ENCODE measurements around the gene INPP5D.

INPP5D gene

GRCh38 chr2:233161730-233162129, 101.6 kb downstream of the INPP5D start:
- H3K27ac Mint-ChIP-seq, result peak overlapping the region; percentile 85

GRCh38 chr2:233162770-233163169, 102.6 kb downstream of the INPP5D start:
- Mint-ChIP-seq H3K4me3 (no peak overlapping the region), H3K27me3 (no peaks in the 10 kb centered on the region), H3K36me3 (peaks cover 42 to 60% of the 10 kb centered on the region in 2 donors), H3K9me3 (no peaks in the 10 kb centered on the region), H3K27ac (peak overlapping the region; percentile 56), H3K4me1 (peaks cover 2 to 5% of the 10 kb centered on the region in 2 donors)
- DNase-seq (no peak), ATAC-seq (replicated peaks) (no peak)

More at GRCh38 chr2:233161730-233162129, 101.6 kb downstream of the INPP5D start:
- no peak overlapping the region for H3K4me3 Mint-ChIP-seq
- H3K9me3 Mint-ChIP-seq, result no peaks in the 10 kb centered on the region
- ATAC-seq (replicated peaks) (no peak), DNase-seq (no peak)
- peaks cover 47 to 65% of the 10 kb centered on the region in 2 donors for H3K36me3 Mint-ChIP-seq
- no peaks in the 10 kb centered on the region for H3K27me3 Mint-ChIP-seq
- peaks cover 2 to 5% of the 10 kb centered on the region in 2 donors for H3K4me1 Mint-ChIP-seq

DNA sequence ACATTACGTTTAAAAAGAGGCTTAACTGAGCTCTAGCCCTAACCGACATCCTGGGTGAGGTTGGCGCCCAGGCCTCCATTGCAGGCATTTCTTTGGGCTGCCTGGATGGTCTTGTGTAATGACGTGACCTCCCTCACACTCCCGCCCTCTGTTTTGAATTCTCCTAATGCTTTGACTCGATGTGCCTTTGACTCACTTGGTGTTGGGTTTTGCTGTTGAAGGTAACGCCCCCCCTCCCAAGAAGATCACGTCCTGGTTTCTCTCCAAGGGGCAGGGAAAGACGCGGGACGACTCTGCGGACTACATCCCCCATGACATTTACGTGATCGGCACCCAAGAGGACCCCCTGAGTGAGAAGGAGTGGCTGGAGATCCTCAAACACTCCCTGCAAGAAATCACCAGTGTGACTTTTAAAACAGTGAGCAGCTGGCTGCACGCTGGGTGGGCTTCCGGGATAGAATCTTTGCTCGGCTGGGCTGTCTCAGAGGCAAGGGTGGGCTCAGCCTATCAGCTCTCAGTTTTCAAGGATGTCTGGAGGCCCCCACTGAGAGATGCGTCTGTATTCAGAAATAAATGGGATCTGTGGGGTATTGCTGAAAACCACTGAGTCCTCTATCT, 103.5 kb downstream of the INPP5D start:
- DNase-seq (no peak), ATAC-seq (replicated peaks) (no peak)
- Mint-ChIP-seq H3K27me3 (no peaks in the 10 kb centered on the region), H3K4me1 (peaks cover 0 to 5% of the 10 kb centered on the region in 2 donors), H3K36me3 (peaks cover 34 to 52% of the 10 kb centered on the region in 2 donors), H3K27ac (peak overlapping the region; percentile 39), H3K9me3 (no peaks in the 10 kb centered on the region), H3K4me3 (no peak overlapping the region)

GRCh38 chr2:233164128-233164635, 104.0 kb downstream of the INPP5D start:
- H3K4me1 Mint-ChIP-seq, result peaks cover 2 to 9% of the 10 kb centered on the region in 2 donors

GRCh38 chr2:233164967-233165366, 104.8 kb downstream of the INPP5D start:
- no peak overlapping the region for H3K4me3 Mint-ChIP-seq
- no peak for ATAC-seq (replicated peaks)
- H3K9me3 Mint-ChIP-seq, result no peaks in the 10 kb centered on the region
- no peaks in the 10 kb centered on the region for H3K27me3 Mint-ChIP-seq
- peaks cover 36 to 49% of the 10 kb centered on the region in 2 donors for H3K36me3 Mint-ChIP-seq
- peaks cover 2 to 15% of the 10 kb centered on the region in 2 donors for H3K4me1 Mint-ChIP-seq
- no peak for DNase-seq
- no peak overlapping the region for H3K27ac Mint-ChIP-seq

More at GRCh38 chr2:233164128-233164635, 104.0 kb downstream of the INPP5D start:
- H3K27me3 Mint-ChIP-seq, result no peaks in the 10 kb centered on the region
- no peak overlapping the region for H3K4me3 Mint-ChIP-seq
- peaks cover 34 to 50% of the 10 kb centered on the region in 2 donors for H3K36me3 Mint-ChIP-seq
- peak overlapping the region; percentile 63 for H3K27ac Mint-ChIP-seq
- DNase-seq (no peak), ATAC-seq (replicated peaks) (no peak)
- no peaks in the 10 kb centered on the region for H3K9me3 Mint-ChIP-seq

- DNase-seq (no peak), ATAC-seq (replicated peaks) (no peak)
- Mint-ChIP-seq H3K27me3 (no peaks in the 10 kb centered on the region), H3K9me3 (no peaks in the 10 kb centered on the region), H3K4me3 (no peak overlapping the region), H3K27ac (no peak overlapping the region), H3K36me3 (peaks cover 40 to 51% of the 10 kb centered on the region in 2 donors), H3K4me1 (peaks cover 2 to 13% of the 10 kb centered on the region in 2 donors)
These were observed 105.4 kb downstream of the INPP5D start for GRCh38 chr2:233165543-233165894.

GRCh38 chr2:233165895-233166661, 105.9 kb downstream of the INPP5D start:
- peaks cover 2 to 11% of the 10 kb centered on the region in 2 donors for H3K4me1 Mint-ChIP-seq
- no peak overlapping the region for H3K4me3 Mint-ChIP-seq
- H3K27me3 Mint-ChIP-seq, result no peaks in the 10 kb centered on the region
- DNase-seq (no peak), ATAC-seq (replicated peaks) (no peak)
- peak overlapping the region; percentile 88 for H3K27ac Mint-ChIP-seq
- no peaks in the 10 kb centered on the region for H3K9me3 Mint-ChIP-seq
- H3K36me3 Mint-ChIP-seq, result peaks cover 41 to 54% of the 10 kb centered on the region in 2 donors

DNA sequence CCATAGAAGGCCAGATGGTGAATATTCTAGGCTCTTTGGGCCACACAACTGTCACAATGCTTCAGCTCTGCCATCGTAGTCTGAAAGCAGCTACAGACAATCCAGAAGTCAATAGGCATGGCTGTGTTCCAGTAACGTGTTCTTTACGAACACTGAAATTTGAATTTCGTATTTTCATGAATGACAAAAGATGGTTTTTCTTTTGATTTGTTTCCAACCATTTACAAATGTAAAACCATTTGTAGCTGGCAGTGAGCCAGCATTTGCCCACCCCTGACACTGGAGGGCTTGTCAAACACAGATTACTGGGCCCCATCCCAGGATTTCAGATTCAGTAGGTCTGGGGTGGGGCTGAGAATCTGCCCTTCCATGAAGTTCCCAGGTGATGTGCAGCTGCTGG, 108.3 kb downstream of the INPP5D start:
- Mint-ChIP-seq H3K27me3 (no peaks in the 10 kb centered on the region), H3K27ac (no peak overlapping the region), H3K36me3 (peaks cover 45 to 54% of the 10 kb centered on the region in 2 donors), H3K4me3 (no peak overlapping the region), H3K4me1 (peaks cover 8 to 11% of the 10 kb centered on the region in 2 donors), H3K9me3 (no peaks in the 10 kb centered on the region)
- ATAC-seq (replicated peaks) (no peak), DNase-seq (no peak)

DNA sequence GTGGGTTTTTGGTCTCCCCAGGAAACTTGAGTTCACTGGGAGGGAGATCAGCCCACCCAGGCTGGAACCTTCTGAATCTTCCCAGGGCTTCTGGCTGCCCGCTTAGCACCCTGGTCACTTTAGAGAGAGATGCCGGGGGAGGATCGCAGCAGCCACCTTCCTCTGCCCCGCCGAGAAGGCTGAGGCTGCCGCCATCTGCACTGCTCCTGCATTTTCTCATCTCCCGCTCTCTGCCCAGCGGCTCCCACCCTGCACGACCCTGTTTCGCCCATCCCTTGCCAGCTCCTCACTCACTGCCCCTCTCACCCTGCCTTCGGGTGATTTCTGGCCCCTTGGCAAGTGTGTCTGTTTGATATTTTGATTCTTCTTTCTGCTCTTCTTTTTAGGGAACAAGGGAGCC, 108.8 kb downstream of the INPP5D start:
- Mint-ChIP-seq H3K4me3 (peak overlapping the region in 1 of 2 donors; percentile 2), H3K9me3 (no peaks in the 10 kb centered on the region), H3K36me3 (peaks cover 41 to 50% of the 10 kb centered on the region in 2 donors), H3K27ac (peak overlapping the region; percentile 77), H3K27me3 (no peaks in the 10 kb centered on the region), H3K4me1 (peaks cover 8 to 11% of the 10 kb centered on the region in 2 donors)
- DNase-seq, result no peak
- ATAC-seq (replicated peaks), result no peak

DNA sequence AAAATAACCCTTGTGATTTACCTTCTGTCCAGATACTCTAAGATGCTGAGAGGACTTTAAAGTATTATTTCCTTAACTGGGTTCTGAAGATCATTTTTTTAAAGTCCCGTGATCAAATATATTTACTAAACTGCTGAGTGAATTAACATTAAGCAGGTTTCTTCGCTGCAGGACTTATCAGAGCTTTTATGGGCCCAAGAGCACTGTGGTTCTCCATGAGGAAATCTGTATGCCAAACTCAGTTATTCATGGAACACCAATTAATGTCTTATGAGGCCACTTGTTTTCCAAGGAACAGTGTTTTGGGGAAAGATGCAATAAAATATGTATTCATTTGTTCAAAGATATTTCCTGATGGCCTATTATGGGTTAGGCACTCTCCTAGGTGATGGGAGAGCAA, 111.2 kb downstream of the INPP5D start:
- peaks cover 46 to 53% of the 10 kb centered on the region in 2 donors for H3K36me3 Mint-ChIP-seq

DNA sequence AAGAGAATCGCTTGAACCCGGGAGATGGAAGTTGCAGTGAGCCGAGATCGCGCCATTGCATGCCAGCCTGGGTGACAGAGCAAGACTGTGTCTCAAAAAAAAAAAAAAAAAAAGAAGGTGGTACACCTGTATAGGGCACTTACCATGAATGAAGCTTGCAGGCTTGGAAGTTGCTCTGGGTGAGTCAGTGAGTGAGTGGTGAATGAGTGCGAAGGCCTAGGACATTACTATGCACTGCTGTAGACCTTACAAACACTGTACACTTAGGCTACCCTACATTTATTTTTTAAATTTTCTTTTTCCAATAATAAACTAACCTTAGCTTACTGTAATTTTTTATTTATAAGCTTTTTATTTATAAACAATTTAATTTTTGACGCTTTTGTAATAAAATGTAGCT, 113.0 kb downstream of the INPP5D start:
- H3K9me3 Mint-ChIP-seq, result no peaks in the 10 kb centered on the region
- ATAC-seq (replicated peaks) (no peak), DNase-seq (no peak)
- H3K4me1 Mint-ChIP-seq, result peaks cover 13 to 20% of the 10 kb centered on the region in 2 donors
- no peak overlapping the region for H3K4me3 Mint-ChIP-seq
- H3K27ac Mint-ChIP-seq, result no peak overlapping the region
- H3K36me3 Mint-ChIP-seq, result peaks cover 49 to 56% of the 10 kb centered on the region in 2 donors
- H3K27me3 Mint-ChIP-seq, result no peaks in the 10 kb centered on the region

More for the DNA sequence above, 111.2 kb downstream of the INPP5D start:
- H3K4me3 Mint-ChIP-seq, result no peak overlapping the region
- DNase-seq (no peak), ATAC-seq (replicated peaks) (no peak)
- H3K9me3 Mint-ChIP-seq, result no peaks in the 10 kb centered on the region
- H3K27me3 Mint-ChIP-seq, result no peaks in the 10 kb centered on the region
- H3K27ac Mint-ChIP-seq, result peak overlapping the region; percentile 90
- H3K4me1 Mint-ChIP-seq, result peaks cover 10 to 20% of the 10 kb centered on the region in 2 donors

DNA sequence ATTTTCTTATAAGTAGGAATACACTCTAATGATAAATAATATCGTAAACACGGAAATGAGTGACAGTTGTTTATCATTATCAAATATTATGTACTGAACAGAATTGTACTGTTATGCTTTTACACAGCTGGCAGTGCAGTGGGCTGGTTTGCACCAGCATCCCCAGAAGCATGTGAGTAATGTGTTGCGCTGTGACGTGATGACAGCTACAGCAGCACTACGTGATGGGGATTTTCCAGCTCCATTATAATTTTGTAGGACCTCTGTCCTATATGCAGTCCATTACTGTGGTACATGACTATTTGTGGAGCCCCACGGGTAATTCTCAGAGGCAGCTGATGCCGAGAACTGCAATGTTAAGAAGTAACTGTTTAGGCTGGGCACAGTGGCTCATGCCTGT, 114.0 kb downstream of the INPP5D start:
- peaks cover 51 to 56% of the 10 kb centered on the region in 2 donors for H3K36me3 Mint-ChIP-seq
- ATAC-seq (replicated peaks), result no peak

DNA sequence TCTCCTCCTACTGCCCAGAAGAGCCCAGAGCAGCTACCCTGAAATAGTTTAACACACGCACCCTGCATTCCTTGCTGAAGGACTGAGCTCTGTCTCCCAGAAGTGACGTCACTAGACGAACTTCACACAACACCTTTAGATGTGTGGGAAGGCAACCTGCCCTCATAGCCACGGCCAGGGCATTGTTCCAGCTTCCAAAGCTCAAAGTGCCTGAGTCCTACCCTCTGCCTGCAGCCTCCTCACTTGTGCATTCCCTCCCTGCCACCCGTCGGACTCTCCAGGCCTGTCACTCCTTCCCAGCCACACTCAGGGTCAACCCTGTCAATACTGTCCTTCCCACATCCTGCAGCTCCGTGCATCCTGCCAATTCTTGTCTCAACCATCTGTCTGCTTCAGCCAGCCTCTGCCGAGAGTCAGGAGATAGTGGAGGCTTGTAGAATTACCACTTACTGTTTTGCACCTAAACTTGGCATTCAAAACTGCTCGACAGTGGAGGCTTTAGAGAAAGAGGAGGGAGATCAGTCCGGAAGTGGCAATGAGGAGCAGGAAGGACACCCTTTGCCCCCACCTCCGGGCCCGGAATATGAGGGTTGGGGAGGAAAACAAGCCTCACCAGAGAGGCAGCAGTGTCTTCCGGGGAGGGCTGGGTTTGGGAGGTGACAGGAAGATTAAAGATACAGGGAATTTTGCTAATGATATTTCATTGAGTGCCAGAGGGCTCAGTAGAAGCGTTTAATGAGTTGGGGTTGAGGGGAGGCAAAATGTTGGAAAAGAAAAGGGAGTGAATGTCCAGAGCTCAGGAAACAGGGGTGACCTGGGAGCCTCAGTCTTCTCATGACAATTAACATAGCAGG, 119.1 kb downstream of the INPP5D start:
- peaks cover 29 to 38% of the 10 kb centered on the region in 2 donors for H3K4me1 Mint-ChIP-seq
- H3K27ac Mint-ChIP-seq, result peak overlapping the region; percentile 90
- no peak overlapping the region for H3K4me3 Mint-ChIP-seq
- ATAC-seq (replicated peaks) (no peak), DNase-seq (no peak)
- no peaks in the 10 kb centered on the region for H3K27me3 Mint-ChIP-seq
- H3K36me3 Mint-ChIP-seq, result peaks cover 59 to 66% of the 10 kb centered on the region in 2 donors
- H3K9me3 Mint-ChIP-seq, result no peaks in the 10 kb centered on the region

More for the DNA sequence above, 114.0 kb downstream of the INPP5D start:
- peaks cover 16 to 21% of the 10 kb centered on the region in 2 donors for H3K4me1 Mint-ChIP-seq
- no peaks in the 10 kb centered on the region for H3K9me3 Mint-ChIP-seq
- no peak for DNase-seq
- no peak overlapping the region for H3K27ac Mint-ChIP-seq
- no peak overlapping the region for H3K4me3 Mint-ChIP-seq
- H3K27me3 Mint-ChIP-seq, result no peaks in the 10 kb centered on the region

GRCh38 chr2:233179848-233180366, 119.8 kb downstream of the INPP5D start:
- peak overlapping the region; percentile 3 for H3K27ac Mint-ChIP-seq
- ATAC-seq (replicated peaks), result peak in 1 of 2 donors; percentile 25
- DNase-seq, result no peak
- no peak overlapping the region for H3K4me3 Mint-ChIP-seq
- peaks cover 36 to 45% of the 10 kb centered on the region in 2 donors for H3K4me1 Mint-ChIP-seq
- H3K9me3 Mint-ChIP-seq, result no peaks in the 10 kb centered on the region
- peaks cover 66 to 73% of the 10 kb centered on the region in 2 donors for H3K36me3 Mint-ChIP-seq
- no peaks in the 10 kb centered on the region for H3K27me3 Mint-ChIP-seq
